DOHH2 (cell line): ENCODE results near the gene OSBPL8.

Source experiments
- H3F3A ChIP-seq: fragments of 200-600 bp; sonication (generic), shearing (Covaris generic); 2 replicates; pipeline ENCODE4 v1.6.0; 2016; ENCODE audit warnings: antibody characterized with exemption, mild to moderate bottlenecking; ENCODE audit not compliant: control insufficient read depth, insufficient read depth
- H3K27ac ChIP-seq: fragments of 200-600 bp; sonication (generic); 2 replicates; pipeline ENCODE4 v1.5.1; 2014; ENCODE audit warnings: low read depth, mild to moderate bottlenecking, low read length, moderate library complexity
- H3K27me3 ChIP-seq: fragments of 200-600 bp; sonication (generic); 2 replicates; pipeline ENCODE4 v1.6.1; 2014; ENCODE audit warnings: mild to moderate bottlenecking, low read length, mixed read lengths; ENCODE audit not compliant: control insufficient read depth
- H3K36me3 ChIP-seq: fragments of 200-600 bp; sonication (generic); 2 replicates; pipeline ENCODE4 v1.6.1; 2014; ENCODE audit warnings: mild to moderate bottlenecking, low read length, moderate library complexity, mixed read lengths; ENCODE audit not compliant: control insufficient read depth
- H3K4me1 ChIP-seq: fragments of 200-600 bp; sonication (generic); 2 replicates; pipeline ENCODE4 v1.6.1; 2014; ENCODE audit warnings: mild to moderate bottlenecking, low read length, mixed read lengths; ENCODE audit not compliant: control insufficient read depth
- H3K4me2 ChIP-seq: fragments of 200-600 bp; sonication (generic); 2 replicates; pipeline ENCODE4 v1.6.0; 2014; ENCODE audit warnings: mild to moderate bottlenecking, low read length, moderate library complexity
- H3K4me3 ChIP-seq: fragments of 200-600 bp; sonication (generic); 2 replicates; pipeline ENCODE4 v1.5.1; 2014; ENCODE audit warnings: mild to moderate bottlenecking, low read length, mixed read lengths
- H3K79me2 ChIP-seq: fragments of 200-600 bp; sonication (generic); 2 replicates; pipeline ENCODE4 v1.6.1; 2014; ENCODE audit warnings: mild to moderate bottlenecking, low read length, mixed read lengths; ENCODE audit not compliant: control insufficient read depth
- H3K9me2 ChIP-seq: fragments of 200-600 bp; sonication (generic); replicated peaks from 2 replicates; pipeline ENCODE4 v1.6.1; 2014; ENCODE audit warnings: mild to moderate bottlenecking, low read length, mixed read lengths; ENCODE audit not compliant: control insufficient read depth
- H3K9me3 ChIP-seq: fragments of 200-600 bp; sonication (generic); 2 replicates; pipeline ENCODE4 v1.6.1; 2014; ENCODE audit warnings: antibody characterized with exemption, low read length, mixed read lengths; ENCODE audit not compliant: control insufficient read depth, insufficient read depth
- H4K20me1 ChIP-seq: fragments of 200-600 bp; sonication (generic); 2 replicates; pipeline ENCODE4 v1.6.0; 2014; ENCODE audit warnings: low read depth, mild to moderate bottlenecking, antibody characterized with exemption, low read length, moderate library complexity; ENCODE audit not compliant: control insufficient read depth, insufficient read depth
- CTCF ChIP-seq: fragments of 200-600 bp; sonication (generic); IDR thresholded peaks from one replicate; pipeline ENCODE4 v1.5.1; 2014; ENCODE audit warnings: antibody characterized with exemption, mild to moderate bottlenecking, low read depth, low read length; ENCODE audit not compliant: poor library complexity, severe bottlenecking
- EZH2phosphoT487 ChIP-seq: fragments of 200-600 bp; sonication (generic); IDR thresholded peaks from 2 replicates; pipeline ENCODE4 v1.6.1; 2017; ENCODE audit warnings: borderline replicate concordance, mild to moderate bottlenecking, antibody characterized with exemption, low read length, moderate library complexity, mixed read lengths

The OSBPL8 gene

DNA sequence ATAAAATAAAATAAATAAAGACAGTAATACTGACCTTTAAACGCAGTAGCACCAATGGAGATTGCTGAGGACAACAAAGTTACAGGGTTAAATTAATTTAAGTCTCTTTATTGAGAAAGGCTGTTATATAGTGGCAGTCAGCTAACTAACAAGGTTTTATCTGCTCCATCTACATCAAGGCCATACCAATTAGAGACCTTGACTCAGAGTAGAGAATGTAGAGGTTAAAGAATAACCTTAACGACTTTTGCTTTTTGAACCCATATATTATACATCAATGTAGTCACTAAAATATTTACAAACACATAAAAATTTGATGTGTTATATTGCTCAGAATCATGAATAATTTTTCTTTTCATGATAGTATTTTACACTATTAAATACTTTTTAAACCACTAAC is 21.6 kb downstream of the OSBPL8 start:
- Histone ChIP-seq H3K79me2 (peaks cover 56% of the 10 kb centered on the region), H3K4me3 (no peak overlapping the region), H3K27ac (no peak overlapping the region), H3K27me3 (no peaks in the 10 kb centered on the region), H3K9me3 (no peaks in the 10 kb centered on the region), H3K4me2 (no peak overlapping the region), H3K9me2 (no peaks in the 10 kb centered on the region), H4K20me1 (no peaks in the 10 kb centered on the region), H3K4me1 (no peaks in the 10 kb centered on the region), H3K36me3 (0 out of 2 replicates have a peak, but pooled peaks cover 4% of the 10 kb centered on the region), H3F3A (no peaks in the 10 kb centered on the region)
- TF ChIP-seq EZH2phosphoT487: no peak
- no peak for TF ChIP-seq CTCF

- Histone ChIP-seq H3K36me3 (0 out of 2 replicates have a peak, but pooled peaks cover 4% of the 10 kb centered on the region), H4K20me1 (no peaks in the 10 kb centered on the region)
Measured at GRCh38 chr12:76536546-76536945, 23.0 kb downstream of the OSBPL8 start.

GRCh38 chr12:76535170-76535569 is 24.4 kb downstream of the OSBPL8 start:
- no peaks in the 10 kb centered on the region for H3K4me1 ChIP-seq
- peaks cover 50% of the 10 kb centered on the region for H3K79me2 ChIP-seq
- H4K20me1 ChIP-seq: no peaks in the 10 kb centered on the region
- H3K27me3 ChIP-seq: no peaks in the 10 kb centered on the region
- H3K9me3 ChIP-seq: no peaks in the 10 kb centered on the region
- no peak overlapping the region for H3K4me2 ChIP-seq
- 0 out of 2 replicates have a peak, but pooled peaks cover 4% of the 10 kb centered on the region for H3K36me3 ChIP-seq
- H3K4me3 ChIP-seq: no peak overlapping the region
- no peaks in the 10 kb centered on the region for H3F3A ChIP-seq
- H3K27ac ChIP-seq: no peak overlapping the region
- H3K9me2 ChIP-seq: no peaks in the 10 kb centered on the region
- TF ChIP-seq EZH2phosphoT487 (no peak), CTCF (no peak)

More at GRCh38 chr12:76536546-76536945, 23.0 kb downstream of the OSBPL8 start:
- TF ChIP-seq CTCF (no peak), EZH2phosphoT487 (no peak)
- no peaks in the 10 kb centered on the region for H3K27me3 ChIP-seq
- no peaks in the 10 kb centered on the region for H3F3A ChIP-seq
- no peak overlapping the region for H3K4me3 ChIP-seq
- H3K9me2 ChIP-seq: no peaks in the 10 kb centered on the region
- H3K27ac ChIP-seq: no peak overlapping the region
- H3K4me2 ChIP-seq: no peak overlapping the region
- H3K79me2 ChIP-seq: peaks cover 47% of the 10 kb centered on the region
- no peaks in the 10 kb centered on the region for H3K4me1 ChIP-seq
- H3K9me3 ChIP-seq: no peaks in the 10 kb centered on the region
